Cerebellar cortex (tissue), 1 donor: ENCODE results near the gene SAXO2.
A peak's percentile ranks its signal among the peaks of the same experiment; 100 is the strongest.
"Not testable (repeated sequence)": the region's sequence is repeated elsewhere in the genome, so short reads cannot be mapped to it uniquely, and the experiment has no call there.

ENCODE experiments used
- DNase-seq: peaks from one replicate; pipeline ENCODE4 v3.0.0-alpha.2; 2015; ENCODE audit warnings: low spot score

SAXO2 gene

DNA sequence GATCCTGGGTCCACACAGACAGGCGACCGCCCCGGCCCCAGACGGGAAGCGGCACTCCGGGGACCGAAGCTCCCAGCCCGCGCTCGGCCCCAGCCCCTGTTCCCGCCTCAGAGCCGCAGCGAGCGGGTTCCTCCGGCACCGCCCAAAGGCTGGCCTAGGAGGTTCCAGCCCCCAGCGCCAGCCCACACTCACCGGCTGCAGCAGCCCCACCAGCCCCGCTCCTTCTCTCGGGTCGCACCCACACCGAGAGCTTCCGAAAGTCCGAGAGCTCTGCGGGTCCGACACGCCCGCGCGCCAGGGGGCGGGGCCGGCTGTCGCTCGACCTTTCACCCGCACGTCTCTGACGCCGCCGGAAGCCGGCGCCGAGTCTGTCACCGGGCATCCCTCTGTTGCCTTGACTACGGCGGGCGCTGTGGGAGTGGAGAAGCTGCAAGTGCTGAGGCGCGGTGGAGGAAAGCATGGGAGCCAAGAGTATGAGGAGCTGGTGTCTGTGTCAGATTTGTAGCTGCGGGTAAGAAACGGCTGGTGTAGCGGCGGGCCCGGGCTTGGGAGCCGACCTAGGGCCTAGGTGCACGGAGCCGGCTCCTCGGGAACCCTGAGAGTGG lies at the start of gene SAXO2, which contains the start of gene EFL1:
TSS of gene SAXO2 (plus strand) at position 397 of the 605 bp plus-strand sequence. CDS start at position 459, 62 bp downstream.
TSS of gene EFL1 (minus strand) at position 313 of the 605 bp plus-strand sequence. CDS start 956 bp downstream, outside the sequence.
- peak; percentile 90 for DNase-seq

GRCh38 chr15:82216092-82216491 lies 46.5 kb upstream of the SAXO2 start:
- DNase-seq = not testable (repeated sequence)

DNA sequence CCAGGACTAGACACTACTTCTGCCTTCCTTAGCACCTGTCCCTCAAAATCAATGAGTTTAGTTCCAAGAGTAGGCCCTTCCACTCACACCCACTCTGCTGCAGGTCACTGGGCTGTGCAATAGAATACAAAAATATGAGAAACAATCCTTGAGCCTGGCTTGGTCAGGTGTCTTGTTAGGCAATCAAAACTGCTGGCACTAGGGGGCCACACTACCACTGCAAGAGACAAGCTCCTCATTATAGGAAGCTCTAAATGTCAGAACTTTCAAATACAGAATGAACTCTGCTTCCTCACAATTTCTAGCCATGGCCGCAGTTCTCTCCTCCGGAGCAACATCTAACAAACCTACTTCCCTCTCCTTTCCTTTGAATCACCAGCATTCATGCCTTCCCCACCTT lies 41.1 kb upstream of the SAXO2 start:
- DNase-seq = peak; percentile 14

DNA sequence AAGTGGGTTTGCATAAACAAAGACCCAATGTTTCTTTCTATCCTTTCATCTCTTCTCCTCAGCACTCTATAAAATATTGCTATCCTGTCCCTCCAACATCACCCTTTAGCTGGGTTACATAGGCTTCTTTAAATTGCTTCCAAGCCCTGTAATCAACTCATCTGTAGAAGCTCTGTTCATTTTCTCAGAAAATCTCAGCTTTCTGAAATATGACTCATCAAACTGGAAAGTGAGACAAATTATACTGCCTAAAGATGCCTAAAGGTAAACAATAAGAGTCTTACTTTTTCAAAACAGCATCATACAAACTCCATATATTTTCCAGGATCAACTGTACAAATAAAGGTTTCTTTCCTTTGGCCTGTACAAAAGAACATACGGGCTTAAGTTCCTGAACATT lies 33.9 kb upstream of the SAXO2 start:
- no peak for DNase-seq

- no peak for DNase-seq
Measured at GRCh38 chr15:82231233-82231632, 31.4 kb upstream of the SAXO2 start.

- DNase-seq = no peak
Measured at GRCh38 chr15:82231842-82232241, 30.8 kb upstream of the SAXO2 start.

DNA sequence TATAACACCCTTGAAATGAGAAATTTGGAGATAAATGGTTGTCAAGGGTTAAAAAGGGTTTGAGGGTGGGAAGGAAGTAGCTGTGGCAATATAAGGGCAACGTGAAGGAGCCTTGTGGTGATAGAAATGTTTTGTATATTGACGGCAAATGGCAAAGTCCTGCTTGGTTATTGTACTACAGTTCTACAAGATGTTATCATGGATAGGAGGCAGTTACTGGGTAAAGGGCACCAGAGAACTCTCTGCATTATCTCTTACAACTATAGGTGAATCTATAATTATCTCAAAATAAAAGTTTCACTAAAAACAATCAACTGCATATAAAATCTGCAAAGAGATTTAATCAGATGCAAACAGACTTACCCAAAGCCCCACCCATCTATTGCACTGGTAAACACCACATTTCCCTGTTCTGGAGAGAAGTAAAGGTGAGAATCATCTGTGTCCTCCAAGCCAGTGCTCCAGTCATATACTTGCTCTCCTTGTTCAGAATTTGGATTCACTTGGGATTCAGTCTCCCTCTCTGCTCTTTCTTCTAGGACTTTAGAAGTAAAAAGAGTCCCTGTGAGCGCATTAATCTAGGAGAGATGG lies 24.6 kb upstream of the SAXO2 start:
- not testable (repeated sequence) for DNase-seq

DNA sequence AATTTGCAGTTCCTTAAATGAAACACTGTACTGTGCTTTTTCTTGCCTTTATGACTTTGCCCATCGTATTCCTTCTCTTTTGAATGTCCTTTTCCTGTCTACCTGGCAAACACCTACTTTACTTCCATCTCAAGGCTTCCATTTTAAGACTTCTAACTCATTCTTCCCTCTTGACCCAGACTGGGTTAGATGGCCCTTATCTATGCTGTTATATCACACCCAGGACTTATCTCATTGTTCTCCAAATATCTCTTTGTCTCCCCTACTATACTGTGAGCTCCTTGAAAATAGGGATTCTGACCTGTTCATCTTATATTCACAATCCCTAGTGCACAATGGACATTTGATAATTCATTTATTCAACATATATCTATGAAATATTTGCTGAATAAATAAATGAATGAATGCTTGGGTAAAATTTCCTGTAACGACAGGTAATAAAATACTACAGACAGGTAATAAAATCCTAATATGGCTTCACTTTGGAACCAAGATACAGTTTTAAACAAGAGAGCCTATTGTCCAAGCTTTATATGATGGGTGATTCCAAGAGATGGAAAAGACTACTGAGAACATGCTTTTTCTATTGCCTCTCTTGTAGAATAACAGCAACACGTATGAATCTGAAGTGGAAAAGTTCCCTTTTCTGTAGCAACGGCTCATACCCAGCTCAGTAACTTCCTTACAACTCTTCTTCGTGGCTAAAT lies 22.8 kb upstream of the SAXO2 start:
- DNase-seq = no peak

DNA sequence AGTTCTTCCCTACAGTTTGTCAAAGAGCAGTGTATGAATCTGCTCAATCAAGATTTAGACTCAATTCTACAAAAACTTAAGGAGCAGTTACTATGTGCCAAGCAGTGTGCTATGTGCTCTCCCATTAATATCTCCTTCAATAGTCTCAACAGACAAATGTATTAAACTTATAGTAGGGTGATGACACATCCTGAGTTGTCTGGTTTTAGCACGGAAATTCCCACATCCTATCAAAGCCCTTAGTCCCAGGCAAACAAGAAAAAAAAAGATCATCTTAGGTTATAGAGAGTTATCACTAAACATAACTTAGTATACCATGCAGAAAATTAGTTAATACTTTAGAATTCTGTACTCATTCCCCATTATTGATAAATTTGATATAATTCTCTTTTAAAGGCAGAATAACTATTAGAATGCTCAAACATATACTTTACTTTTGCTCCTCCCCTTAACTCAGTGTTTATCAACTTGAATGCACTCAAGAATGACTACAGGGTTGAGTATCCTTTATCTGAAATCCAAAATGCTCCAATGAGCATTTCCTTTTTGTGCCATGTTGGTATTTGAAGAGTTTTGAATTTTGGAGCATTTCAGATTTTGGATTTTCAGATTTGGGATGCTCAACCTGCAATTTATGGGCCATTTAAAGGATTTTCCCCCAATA lies 20.6 kb upstream of the SAXO2 start:
- not testable (repeated sequence) for DNase-seq

DNA sequence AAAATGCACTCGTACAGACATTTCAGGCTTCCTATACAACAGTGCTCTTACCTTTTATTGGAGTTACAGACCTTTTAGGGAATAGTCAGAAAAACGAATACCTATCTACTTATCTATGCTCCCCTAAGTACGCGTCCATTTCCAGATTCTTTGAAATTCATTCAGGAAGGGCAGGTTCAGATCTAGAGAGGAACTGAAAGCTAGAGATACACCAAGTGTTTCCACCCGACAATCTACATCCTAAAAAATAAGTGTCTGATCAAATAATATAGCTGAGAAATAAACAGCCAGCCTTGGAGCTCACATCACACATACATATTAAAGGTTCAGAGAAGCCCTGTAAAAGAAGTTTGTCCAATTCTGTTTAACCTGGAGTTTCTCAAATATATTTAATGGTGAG lies 19.0 kb upstream of the SAXO2 start:
- DNase-seq = not testable (repeated sequence)

- DNase-seq = not testable (repeated sequence)
Measured at GRCh38 chr15:82245956-82246355, 16.7 kb upstream of the SAXO2 start.

DNA sequence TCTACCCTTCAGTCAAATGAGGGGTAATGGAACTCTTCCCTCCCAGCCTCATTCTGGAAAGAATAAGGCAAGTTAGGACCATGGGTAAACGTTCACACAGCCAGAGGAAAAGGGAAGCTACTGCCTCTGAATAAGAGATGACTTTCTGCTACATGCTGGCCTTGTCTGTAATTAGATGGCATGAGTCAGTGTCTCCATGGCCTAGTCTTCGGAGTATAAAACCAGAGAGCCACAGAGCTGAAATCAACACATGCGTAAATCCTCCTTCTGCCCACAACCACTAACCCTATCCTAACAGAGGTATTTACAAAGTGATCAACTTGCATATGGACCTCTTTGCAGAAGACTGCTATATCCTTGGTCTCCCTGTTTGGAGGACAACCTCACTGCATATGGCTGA lies 14.4 kb upstream of the SAXO2 start:
- DNase-seq = not testable (repeated sequence)

GRCh38 chr15:82261566-82262421 lies 824 bp upstream of the SAXO2 start:
- not testable (repeated sequence) for DNase-seq

DNA sequence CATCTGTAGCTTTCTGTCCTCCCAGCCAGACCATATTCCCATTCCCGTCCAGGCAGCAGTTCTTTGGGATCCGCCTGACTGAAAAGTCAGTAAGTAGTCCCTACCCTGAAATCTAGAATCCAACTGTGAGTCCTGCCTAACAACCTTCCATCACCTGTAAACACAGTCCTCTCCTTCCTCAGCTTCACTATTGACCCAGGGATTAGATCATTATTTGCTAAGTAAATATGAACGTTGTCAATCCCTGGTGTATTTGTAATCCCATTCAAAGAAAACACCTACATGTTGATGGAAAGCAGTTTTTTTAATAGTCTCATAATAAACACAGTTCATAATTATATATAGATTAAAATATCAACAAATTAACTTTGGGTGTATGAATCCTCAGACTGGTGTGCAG lies 732 bp downstream of the SAXO2 start:
- peak; percentile 16 for DNase-seq

- not testable (repeated sequence) for DNase-seq
Measured at GRCh38 chr15:82267137-82267536, 4.5 kb downstream of the SAXO2 start.

DNA sequence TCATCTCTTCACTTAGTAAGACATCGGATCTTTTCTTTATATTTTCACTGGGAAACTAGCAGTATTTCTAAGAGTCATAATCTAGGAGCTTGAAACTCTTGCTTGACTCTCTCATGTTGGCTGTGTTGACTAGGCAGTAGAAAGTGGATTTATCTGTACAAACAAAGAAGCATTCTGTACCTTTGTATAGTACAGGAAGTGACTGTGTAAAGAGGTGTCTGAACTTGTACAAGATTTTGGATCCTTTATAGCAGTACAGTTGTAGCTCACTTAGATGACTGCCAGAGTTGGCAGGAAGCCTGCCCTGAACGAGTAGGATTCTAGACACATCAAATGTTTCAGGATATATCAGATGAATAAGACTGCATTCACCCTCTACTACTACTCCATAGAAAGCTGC lies 5.8 kb downstream of the SAXO2 start:
- not testable (repeated sequence) for DNase-seq

DNA sequence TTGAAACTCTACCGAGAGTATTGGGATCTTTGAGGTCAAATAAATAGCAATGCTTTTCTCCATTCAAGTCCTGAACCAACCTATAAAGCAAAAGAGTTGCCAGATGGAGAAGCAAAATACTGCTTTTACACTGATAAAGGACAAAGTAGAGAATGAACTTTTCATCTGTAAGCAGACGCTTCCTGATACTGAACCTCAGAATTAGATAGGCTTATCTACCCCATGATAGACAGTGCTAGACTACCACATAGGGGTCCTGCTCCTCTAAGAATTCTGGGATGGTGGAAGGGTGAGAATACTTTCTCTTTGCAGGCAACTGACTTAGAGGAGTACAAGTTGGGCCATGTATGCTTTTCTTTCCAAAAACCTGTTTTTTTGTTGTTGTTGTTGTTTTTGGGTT lies 9.5 kb downstream of the SAXO2 start:
- no peak for DNase-seq

- no peak for DNase-seq
Measured at GRCh38 chr15:82275410-82275809, 12.8 kb downstream of the SAXO2 start.

DNA sequence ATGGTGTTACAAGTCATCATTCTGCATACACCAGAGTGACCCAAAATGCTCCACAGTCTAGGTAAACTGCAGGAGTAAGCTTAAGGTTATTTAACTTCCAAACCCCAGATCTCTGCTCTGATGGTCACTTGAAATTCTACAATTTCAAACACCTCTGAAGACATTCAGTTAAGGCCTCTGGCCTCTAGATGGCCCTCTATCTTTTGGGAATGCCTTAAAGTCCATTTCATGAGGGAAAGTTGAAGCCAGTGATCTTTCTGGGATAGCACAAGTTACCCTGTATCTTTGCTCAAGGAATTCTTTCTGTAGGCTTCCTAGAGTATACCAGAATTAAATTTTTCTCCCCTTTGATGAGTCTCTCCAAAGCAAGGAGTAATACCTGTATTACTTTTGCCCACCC lies 18.7 kb downstream of the SAXO2 start:
- not testable (repeated sequence) for DNase-seq

- not testable (repeated sequence) for DNase-seq
Measured at GRCh38 chr15:82282386-82282785, 19.8 kb downstream of the SAXO2 start.

DNA sequence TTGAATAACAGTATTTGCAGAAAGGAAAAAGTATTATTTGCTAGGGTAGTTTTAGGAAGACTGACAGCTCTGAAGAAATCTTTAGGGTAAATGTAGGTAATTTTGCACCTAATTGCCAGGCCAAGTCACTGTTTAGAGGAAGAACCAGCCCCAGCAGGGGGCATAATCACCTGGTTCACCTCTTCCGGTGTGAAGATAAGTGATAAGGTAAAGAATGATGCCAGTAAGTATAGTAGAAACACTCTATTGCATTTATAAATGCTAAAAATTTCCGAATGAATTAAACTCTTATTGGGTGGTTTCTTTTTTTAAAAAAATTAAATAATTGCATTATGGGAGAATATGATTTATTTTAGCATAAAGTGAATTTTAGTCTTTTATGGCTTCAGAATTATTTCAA lies 21.8 kb downstream of the SAXO2 start:
- DNase-seq = not testable (repeated sequence)

DNA sequence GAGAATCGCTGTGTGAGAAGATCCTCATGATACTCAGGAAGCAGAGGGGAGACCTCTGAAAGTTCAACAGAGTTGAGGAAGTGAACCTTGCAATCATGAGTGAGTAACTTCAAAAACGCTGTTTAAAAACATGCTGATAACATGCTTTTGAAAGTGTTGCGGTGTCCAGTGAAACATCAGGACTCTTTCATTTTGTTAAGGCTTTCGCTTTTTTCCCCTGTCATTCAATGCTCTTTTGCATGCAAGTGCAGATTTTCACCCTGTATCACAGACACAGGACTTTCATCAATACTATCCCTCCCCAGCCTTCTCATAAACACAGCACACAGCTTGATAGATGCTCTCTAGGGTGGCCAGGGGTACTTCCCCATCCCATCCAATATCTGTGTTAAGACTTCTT lies 23.9 kb downstream of the SAXO2 start:
- not testable (repeated sequence) for DNase-seq
